Keratinocyte (primary cell): Measurements from ENCODE around the gene NTRK1.
A peak's percentile ranks its signal among the peaks of the same experiment; 100 is the strongest.

Source experiments
- CTCF ChIP-seq, 3 experiments: IDR thresholded peaks in 1 of 3; conservative IDR thresholded peaks in 1 of 3; optimal IDR thresholded peaks in 1 of 3; 2 replicates in 2 of 3; 3 replicates in 1 of 3; pipeline versions ENCODE3 to v1.5.1; 2011; ENCODE audit warnings: low read length in 3 of 3, mild to moderate bottlenecking in 3 of 3, moderate library complexity in 2 of 3, control low read depth in 1 of 3, inconsistent platforms in 1 of 3; ENCODE audit not compliant: insufficient read depth in 2 of 3; ENCODE audit errors: extremely low read depth in 1 of 3
- EZH2 ChIP-seq: IDR thresholded peaks from one replicate; pipeline ENCODE4 v1.6.1; 2012; ENCODE audit warnings: inconsistent platforms, mild to moderate bottlenecking, low read length, moderate library complexity

- TF ChIP-seq EZH2, result peak; percentile 61
- no peak for TF ChIP-seq CTCF (optimal IDR thresholded peaks at IDR 0.05 in 1 of 3, IDR thresholded peaks at IDR 0.05 in 1 of 3, conservative IDR thresholded peaks at IDR 0.05 in 1 of 3; ENCODE audit: extremely low read depth in 1 of 3, insufficient read depth in 2 of 3, low read length in 3 of 3)
Measured at GRCh38 chr1:156844638-156845037, 16.0 kb upstream of the NTRK1 start.
